IMR-90 (cell line): Measurements from ENCODE around the gene UNC5B.
"Not testable (repeated sequence)": the region's sequence is repeated elsewhere in the genome, so short reads cannot be mapped to it uniquely, and the experiment has no call there.

ENCODE experiments used
- CHD1 ChIP-seq: IDR thresholded peaks from 2 replicates; pipeline ENCODE4 v1.6.1; 2012; ENCODE audit warnings: low read depth, low read length, improper control_type of control experiment
- CTCF ChIP-seq: conservative IDR thresholded peaks from 2 replicates; pipeline ENCODE4 v1.5.1; 2012; ENCODE audit warnings: mild to moderate bottlenecking, low read depth, low read length, improper control_type of control experiment
- ELK1 ChIP-seq: fragments of 150-350 bp; IDR thresholded peaks from 2 replicates; pipeline ENCODE4 v1.6.1; 2016; ENCODE audit warnings: low read depth, mild to moderate bottlenecking, low read length, moderate library complexity, borderline replicate concordance
- POLR2A ChIP-seq: IDR thresholded peaks from 2 replicates; pipeline ENCODE4 v1.6.1; 2012; ENCODE audit warnings: mild to moderate bottlenecking, low read depth, low read length

GRCh38 chr10:71272974-71273373 is 60.6 kb downstream of the UNC5B start:
- TF ChIP-seq CTCF, CHD1, ELK1, POLR2A: not testable (repeated sequence)
